GM12873 (cell line): ENCODE results near the gene MARCHF7.

Experiments used
- CTCF ChIP-seq: IDR thresholded peaks from 2 replicates; pipeline ENCODE4 v1.5.1; 2012; ENCODE audit warnings: low read depth, mild to moderate bottlenecking, moderate library complexity, low read length, control low read depth; ENCODE audit not compliant: insufficient read depth; ENCODE audit errors: missing control alignments

The MARCHF7 gene

GRCh38 chr2:159758686-159759085 is 46.4 kb downstream of the MARCHF7 start:
- TF ChIP-seq CTCF: no peak

- no peak for TF ChIP-seq CTCF
These were observed 47.3 kb downstream of the MARCHF7 start for GRCh38 chr2:159759577-159759976.

GRCh38 chr2:159760326-159760725 is 48.0 kb downstream of the MARCHF7 start:
- TF ChIP-seq CTCF: no peak

- no peak for TF ChIP-seq CTCF
These were observed 49.8 kb downstream of the MARCHF7 start for GRCh38 chr2:159762075-159762474.
